SU-DHL-6 (cell line): ENCODE results near the gene ANKRD45.
"Not testable (repeated sequence)": the region's sequence is repeated elsewhere in the genome, so short reads cannot be mapped to it uniquely, and the experiment has no call there.

ENCODE experiments used
- H2AFZ ChIP-seq: fragments of 200-600 bp; sonication (generic); 2 replicates; pipeline ENCODE4 v1.6.1; 2014; ENCODE audit warnings: low read depth, mild to moderate bottlenecking, moderate library complexity, mixed read lengths, antibody characterized with exemption, low read length; ENCODE audit not compliant: severe bottlenecking
- H3F3A ChIP-seq: fragments of 200-600 bp; shearing (Covaris generic); 2 replicates; pipeline ENCODE4 v1.6.0; 2016; ENCODE audit warnings: antibody characterized with exemption, mild to moderate bottlenecking; ENCODE audit not compliant: insufficient read depth
- H3K27ac ChIP-seq: fragments of 200-600 bp; sonication (generic); 2 replicates; pipeline ENCODE4 v1.5.1; 2016; ENCODE audit warnings: low read depth, mild to moderate bottlenecking, low read length, moderate library complexity, mixed read lengths
- H3K27me3 ChIP-seq: fragments of 200-600 bp; sonication (generic), shearing (Covaris generic); 2 replicates; pipeline ENCODE4 v1.6.0; 2014; ENCODE audit warnings: mild to moderate bottlenecking, low read length
- H3K36me3 ChIP-seq: fragments of 200-600 bp; sonication (generic); 2 replicates; pipeline ENCODE4 v1.6.1; 2014; ENCODE audit warnings: mild to moderate bottlenecking, low read length, mixed read lengths
- H3K4me2 ChIP-seq: fragments of 300-600, 200-600 bp; shearing (Covaris generic), sonication (generic); 2 replicates; pipeline ENCODE4 v1.6.0; 2014; ENCODE audit warnings: low read length, low read depth, mild to moderate bottlenecking; ENCODE audit not compliant: poor library complexity, severe bottlenecking
- H3K4me3 ChIP-seq: fragments of 200-600 bp; sonication (generic); 2 replicates; pipeline ENCODE4 v1.5.1; 2014; ENCODE audit warnings: antibody characterized with exemption, low read length, mild to moderate bottlenecking, mixed read lengths; ENCODE audit not compliant: insufficient read depth, poor library complexity, severe bottlenecking
- H3K79me2 ChIP-seq: fragments of 200-600 bp; sonication (generic); 2 replicates; pipeline ENCODE4 v1.6.1; 2014; ENCODE audit warnings: mild to moderate bottlenecking, low read length, moderate library complexity; ENCODE audit not compliant: insufficient read depth
- H3K9ac ChIP-seq: fragments of 200-600 bp; sonication (generic); 2 replicates; pipeline ENCODE4 v1.7.0; 2014; ENCODE audit warnings: mild to moderate bottlenecking, low read length
- H3K9me2 ChIP-seq: fragments of 200-600 bp; sonication (generic); replicated peaks from 2 replicates; pipeline ENCODE4 v1.6.1; 2014; ENCODE audit warnings: low read length; ENCODE audit not compliant: insufficient read depth
- H3K9me3 ChIP-seq: fragments of 200-600 bp; sonication (generic); 2 replicates; pipeline ENCODE4 v1.6.1; 2014; ENCODE audit warnings: low read length, mixed read lengths; ENCODE audit not compliant: insufficient read depth
- H4K20me1 ChIP-seq: fragments of 200-600 bp; sonication (generic); 2 replicates; pipeline ENCODE4 v1.6.1; 2014; ENCODE audit warnings: low read depth, mild to moderate bottlenecking, antibody characterized with exemption, low read length, moderate library complexity, mixed read lengths
- EZH2phosphoT487 ChIP-seq: fragments of 200-600 bp; sonication (generic), shearing (Covaris generic); conservative IDR thresholded peaks from 2 replicates; pipeline ENCODE4 v1.6.1; 2018; ENCODE audit warnings: mild to moderate bottlenecking, antibody characterized with exemption, low read length, moderate library complexity, mixed read lengths
- TF ChIP-seq, protein P1 (sequence below): fragments of 200-600 bp; sonication (generic); IDR thresholded peaks from one replicate; pipeline ENCODE4 v1.5.1; 2017; ENCODE audit warnings: antibody characterized with exemption, mild to moderate bottlenecking, low read length, moderate library complexity; ENCODE audit not compliant: insufficient read depth, poor library complexity, severe bottlenecking

Gene ANKRD45

DNA sequence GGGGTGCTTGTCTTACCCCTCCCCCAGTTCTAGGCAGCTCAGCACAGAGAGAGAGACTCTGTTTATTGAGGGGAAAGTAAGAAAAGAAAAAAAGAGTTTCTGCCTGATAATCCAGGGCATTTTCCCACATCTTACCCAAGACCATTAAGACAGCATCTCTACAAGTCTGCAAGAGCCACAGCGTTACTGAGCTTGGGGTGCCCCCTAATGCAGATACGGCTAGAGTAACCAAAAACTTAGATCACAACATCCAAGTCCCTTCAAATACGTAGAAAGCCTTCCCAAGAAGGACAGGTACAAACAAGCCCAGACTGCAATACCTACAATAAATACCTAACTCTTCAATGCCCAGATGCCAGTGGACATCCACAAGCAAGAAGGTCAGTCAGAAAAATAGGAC, 40.8 kb downstream of the ANKRD45 start:
- no peaks in the 10 kb centered on the region for H3F3A ChIP-seq
- no peak overlapping the region for H3K9ac ChIP-seq
- H3K27me3 ChIP-seq = 0 out of 2 replicates have a peak, but pooled peaks cover 2% of the 10 kb centered on the region
- no peaks in the 10 kb centered on the region for H4K20me1 ChIP-seq
- no peak overlapping the region for H3K4me3 ChIP-seq
- no peak overlapping the region for H3K4me2 ChIP-seq
- H3K36me3 ChIP-seq = no peaks in the 10 kb centered on the region
- no peak overlapping the region for H3K27ac ChIP-seq
- no peak overlapping the region for H2AFZ ChIP-seq
- no peaks in the 10 kb centered on the region for H3K9me2 ChIP-seq
- H3K9me3 ChIP-seq = no peaks in the 10 kb centered on the region
- no peak for TF ChIP-seq EZH2phosphoT487
- TF ChIP-seq, protein P1, sequence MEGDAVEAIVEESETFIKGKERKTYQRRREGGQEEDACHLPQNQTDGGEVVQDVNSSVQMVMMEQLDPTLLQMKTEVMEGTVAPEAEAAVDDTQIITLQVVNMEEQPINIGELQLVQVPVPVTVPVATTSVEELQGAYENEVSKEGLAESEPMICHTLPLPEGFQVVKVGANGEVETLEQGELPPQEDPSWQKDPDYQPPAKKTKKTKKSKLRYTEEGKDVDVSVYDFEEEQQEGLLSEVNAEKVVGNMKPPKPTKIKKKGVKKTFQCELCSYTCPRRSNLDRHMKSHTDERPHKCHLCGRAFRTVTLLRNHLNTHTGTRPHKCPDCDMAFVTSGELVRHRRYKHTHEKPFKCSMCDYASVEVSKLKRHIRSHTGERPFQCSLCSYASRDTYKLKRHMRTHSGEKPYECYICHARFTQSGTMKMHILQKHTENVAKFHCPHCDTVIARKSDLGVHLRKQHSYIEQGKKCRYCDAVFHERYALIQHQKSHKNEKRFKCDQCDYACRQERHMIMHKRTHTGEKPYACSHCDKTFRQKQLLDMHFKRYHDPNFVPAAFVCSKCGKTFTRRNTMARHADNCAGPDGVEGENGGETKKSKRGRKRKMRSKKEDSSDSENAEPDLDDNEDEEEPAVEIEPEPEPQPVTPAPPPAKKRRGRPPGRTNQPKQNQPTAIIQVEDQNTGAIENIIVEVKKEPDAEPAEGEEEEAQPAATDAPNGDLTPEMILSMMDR = no peak
- no peaks in the 10 kb centered on the region for H3K79me2 ChIP-seq

DNA sequence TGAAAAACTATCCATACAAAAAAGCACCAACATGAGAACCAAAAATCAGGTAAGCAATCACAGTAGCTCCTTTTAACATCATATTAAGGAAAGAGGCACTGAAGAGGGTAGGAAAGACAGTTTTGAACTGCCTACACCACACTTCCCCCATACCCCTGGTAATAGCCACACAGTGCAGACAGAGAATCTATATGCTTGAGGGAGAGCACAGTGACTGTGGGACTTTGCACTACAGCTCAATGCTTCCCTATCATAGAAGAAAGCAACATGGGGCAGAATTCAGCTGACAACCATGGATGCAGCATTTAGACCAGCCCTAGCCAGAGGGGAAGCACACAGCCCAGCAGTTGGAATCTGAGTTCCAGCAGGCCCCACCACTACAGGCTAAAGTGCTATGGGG, 42.4 kb downstream of the ANKRD45 start:
- no peak overlapping the region for H2AFZ ChIP-seq
- no peaks in the 10 kb centered on the region for H3K36me3 ChIP-seq
- no peak overlapping the region for H3K4me2 ChIP-seq
- H3F3A ChIP-seq = no peaks in the 10 kb centered on the region
- no peak for TF ChIP-seq EZH2phosphoT487
- TF ChIP-seq, protein P1 = no peak
- 0 out of 2 replicates have a peak, but pooled peaks cover under 1% of the 10 kb centered on the region for H3K27me3 ChIP-seq
- H3K4me3 ChIP-seq = no peak overlapping the region
- no peak overlapping the region for H3K27ac ChIP-seq
- H3K79me2 ChIP-seq = no peaks in the 10 kb centered on the region
- H3K9me3 ChIP-seq = no peaks in the 10 kb centered on the region
- no peak overlapping the region for H3K9ac ChIP-seq
- H4K20me1 ChIP-seq = no peaks in the 10 kb centered on the region
- no peaks in the 10 kb centered on the region for H3K9me2 ChIP-seq

DNA sequence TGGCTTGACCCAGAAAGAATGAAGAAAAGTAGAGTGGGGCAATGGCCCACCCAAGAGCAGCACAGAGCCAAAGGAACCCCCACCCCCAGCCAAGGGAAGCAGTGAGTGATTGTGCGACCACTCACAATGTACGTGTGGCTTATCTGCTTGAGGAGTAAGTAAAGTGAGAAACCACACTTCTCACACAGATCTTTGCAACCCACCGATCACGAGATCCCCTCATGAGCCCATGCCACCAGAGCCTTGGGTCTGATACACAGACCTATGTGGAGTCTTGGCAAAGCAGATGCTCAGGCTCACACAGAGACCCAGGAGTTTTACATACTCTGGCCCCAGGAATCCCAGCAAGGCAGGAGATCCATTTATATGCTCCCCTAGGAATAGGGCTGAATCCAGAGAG, 52.8 kb downstream of the ANKRD45 start:
- H4K20me1 ChIP-seq = no peaks in the 10 kb centered on the region
- H3K4me2 ChIP-seq = no peak overlapping the region
- H3K4me3 ChIP-seq = no peak overlapping the region
- H3K79me2 ChIP-seq = no peaks in the 10 kb centered on the region
- no peaks in the 10 kb centered on the region; the same call in 1 of the 2 replicates for H3K9me3 ChIP-seq
- H2AFZ ChIP-seq = no peak overlapping the region
- no peak overlapping the region for H3K27ac ChIP-seq
- TF ChIP-seq EZH2phosphoT487 = no peak
- TF ChIP-seq, protein P1 = no peak
- H3K9me2 ChIP-seq = no peaks in the 10 kb centered on the region
- H3K27me3 ChIP-seq = no peaks in the 10 kb centered on the region
- H3K36me3 ChIP-seq = no peaks in the 10 kb centered on the region
- H3K9ac ChIP-seq = no peak overlapping the region
- H3F3A ChIP-seq = no peaks in the 10 kb centered on the region

DNA sequence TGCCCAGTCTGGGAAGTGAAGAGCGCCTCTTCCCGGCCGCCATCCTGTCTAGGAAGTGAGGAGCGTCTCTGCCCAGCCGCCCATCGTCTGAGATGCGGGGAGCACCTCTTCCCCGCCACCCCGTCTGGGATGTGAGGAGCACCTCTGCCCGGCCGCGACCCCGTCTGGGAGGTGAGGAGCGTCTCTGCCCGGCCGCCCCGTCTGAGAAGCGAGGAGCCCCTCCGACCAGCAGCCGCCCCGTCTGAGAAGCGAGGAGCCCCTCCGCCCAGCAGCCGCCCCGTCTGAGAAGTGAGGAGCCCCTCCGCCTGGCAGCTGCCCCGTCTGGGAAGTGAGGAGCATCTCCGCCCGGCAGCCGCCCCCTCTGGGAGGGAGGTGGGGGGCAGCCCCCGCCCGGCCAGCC, 56.6 kb downstream of the ANKRD45 start:
- H3K9me2 ChIP-seq, H3K4me3 ChIP-seq, H3K9ac ChIP-seq, H3K27me3 ChIP-seq, H3K9me3 ChIP-seq, H3K36me3 ChIP-seq, H3F3A ChIP-seq, H3K4me2 ChIP-seq, H3K79me2 ChIP-seq, H2AFZ ChIP-seq, H3K27ac ChIP-seq, H4K20me1 ChIP-seq: not testable (repeated sequence)
